ENCODE data around the gene B4GALT4. TPM values are rescaled to one million over a fixed set of nuclear protein-coding genes. Genes with fewer than 3 reads are reported as not detected.

Gene B4GALT4
- total and polyA plus RNA-seq, 2 donors (not counting 3 experiments of a cell fraction or from before 2014, with no cell fraction given) = 3.7 to 7.1 TPM

- no peaks in the 10 kb centered on the region for H3K9me3 ChIP-seq (replicated peaks; ENCODE audit: control insufficient read depth, insufficient read depth, low read length)
- intact Hi-C loops (cut with micrococcal nuclease) (no loop called here), dilution Hi-C loops (cut with MboI; ENCODE audit: extremely low pct_ligation_motif_present, low sequenced_read_pairs) (no loop called here)
- no TSS peak for BruUV-seq (replicated peaks)
- no peaks in the 10 kb centered on the region for H4K20me1 ChIP-seq (replicated peaks; ENCODE audit: control insufficient read depth, extremely low read depth, insufficient read depth, low read length)
- H2AFZ ChIP-seq (ENCODE audit: low read depth, low read length) = no peak overlapping the region
- CTCF ChIA-PET = no interaction called here
- no peak overlapping the region for H3K4me3 ChIP-seq (replicated peaks in 1 of 3; ENCODE audit: insufficient read depth in 1 of 3, low read depth in 1 of 3, low read length in 3 of 3)
- H3K4me2 ChIP-seq (ENCODE audit: insufficient read depth, low read length) = no peak overlapping the region
- H3K9me1 ChIP-seq (replicated peaks; ENCODE audit: control insufficient read depth, extremely low read depth, insufficient read depth, low read length) = no peaks in the 10 kb centered on the region
- H3K9ac ChIP-seq (replicated peaks; ENCODE audit: extremely low read depth, insufficient read depth, low read length) = no peak overlapping the region
- H3K27ac ChIP-seq (ENCODE audit: insufficient read depth, low read depth, low read length) = no peak overlapping the region
- no peaks in the 10 kb centered on the region for H3K79me2 ChIP-seq (ENCODE audit: control insufficient read depth, insufficient read depth, low read length)
- no peaks in the 10 kb centered on the region for H3K4me1 ChIP-seq (ENCODE audit: control insufficient read depth, extremely low read depth, insufficient read depth, low read length)
- FAIRE-seq = no peak
- TF ChIP-seq CTCF (IDR thresholded peaks at IDR 0.05; ENCODE audit: extremely low read depth in 1 of 2, insufficient read depth in 1 of 2, low read depth in 1 of 2, low read length in 2 of 2) (no peak), MYC (IDR thresholded peaks at IDR 0.05; ENCODE audit: low read depth, low read length) (no peak)
- no peaks in the 10 kb centered on the region for H3K36me3 ChIP-seq (ENCODE audit: control insufficient read depth in 2 of 2, extremely low read depth in 1 of 2, insufficient read depth in 2 of 2, low read length in 2 of 2)
- POLR2A ChIA-PET = no interaction called here
- DNase-seq (ENCODE audit: low read depth, low spot score) = no peak
- H3K27me3 ChIP-seq (ENCODE audit: control insufficient read depth in 2 of 2, insufficient read depth in 2 of 2, low read length in 2 of 2) = peaks cover 0 to 2% of the 10 kb centered on the region in 2 experiments
Measured at GRCh38 chr3:119259821-119260220, 19.1 kb upstream of the B4GALT4 start.

GRCh38 chr3:119258915-119259314 lies 18.2 kb upstream of the B4GALT4 start:
- BruUV-seq (replicated peaks) = no TSS peak
- Histone ChIP-seq H3K4me2 (ENCODE audit: insufficient read depth, low read length) (no peak overlapping the region), H3K9ac (replicated peaks; ENCODE audit: extremely low read depth, insufficient read depth, low read length) (no peak overlapping the region), H3K4me1 (ENCODE audit: control insufficient read depth, extremely low read depth, insufficient read depth, low read length) (no peaks in the 10 kb centered on the region), H3K9me3 (replicated peaks; ENCODE audit: control insufficient read depth, insufficient read depth, low read length) (no peaks in the 10 kb centered on the region), H3K36me3 (ENCODE audit: control insufficient read depth in 2 of 2, extremely low read depth in 1 of 2, insufficient read depth in 2 of 2, low read length in 2 of 2) (no peaks in the 10 kb centered on the region), H3K4me3 (replicated peaks in 1 of 3; ENCODE audit: insufficient read depth in 1 of 3, low read depth in 1 of 3, low read length in 3 of 3) (no peak overlapping the region), H3K27me3 (ENCODE audit: control insufficient read depth in 2 of 2, insufficient read depth in 2 of 2, low read length in 2 of 2) (peaks cover 2 to 3% of the 10 kb centered on the region in 2 experiments), H3K27ac (ENCODE audit: insufficient read depth, low read depth, low read length) (no peak overlapping the region), H2AFZ (ENCODE audit: low read depth, low read length) (peak overlapping the region; percentile 26), H3K9me1 (replicated peaks; ENCODE audit: control insufficient read depth, extremely low read depth, insufficient read depth, low read length) (no peaks in the 10 kb centered on the region), H3K79me2 (ENCODE audit: control insufficient read depth, insufficient read depth, low read length) (no peaks in the 10 kb centered on the region), H4K20me1 (replicated peaks; ENCODE audit: control insufficient read depth, extremely low read depth, insufficient read depth, low read length) (no peaks in the 10 kb centered on the region)
- ChIA-PET POLR2A (no interaction called here), CTCF (interaction anchor here (2.0 to 2.9 kb wide), 2 partner anchors 18 to 94 kb away, joined by 9 to 10 read pairs; partner anchors contain the start of gene B4GALT4)
- no peak for TF ChIP-seq MYC (IDR thresholded peaks at IDR 0.05; ENCODE audit: low read depth, low read length)
- TF ChIP-seq EZH2 (IDR thresholded peaks at IDR 0.05; ENCODE audit: borderline replicate concordance, low read depth, low read length, severe bottlenecking) = no peak
- TF ChIP-seq JUN (IDR thresholded peaks at IDR 0.05; ENCODE audit: borderline replicate concordance, insufficient read depth, insufficient read length, low read depth) = no peak
- TF ChIP-seq POLR2A (IDR thresholded peaks at IDR 0.05; ENCODE audit: low read depth, low read length) = no peak
- no peak for TF ChIP-seq GATA2 (IDR thresholded peaks at IDR 0.05; ENCODE audit: insufficient read depth, insufficient read length, low read depth, low read length)
- no peak for TF ChIP-seq FOS (IDR thresholded peaks at IDR 0.05; ENCODE audit: borderline replicate concordance, insufficient read depth, low read length)
- TF ChIP-seq CTCF (IDR thresholded peaks at IDR 0.05; ENCODE audit: extremely low read depth in 1 of 2, insufficient read depth in 1 of 2, low read depth in 1 of 2, low read length in 2 of 2) = no peak
- no peak for TF ChIP-seq POLR2AphosphoS5 (IDR thresholded peaks at IDR 0.05; ENCODE audit: insufficient read depth, low read depth, low read length)
- no peak for TF ChIP-seq MAX (IDR thresholded peaks at IDR 0.05; ENCODE audit: insufficient read depth, insufficient read length)
- FAIRE-seq (no peak), DNase-seq (ENCODE audit: low read depth, low spot score) (no peak)
- dilution Hi-C loops (cut with MboI; ENCODE audit: extremely low pct_ligation_motif_present, low sequenced_read_pairs) (no loop called here), intact Hi-C loops (cut with micrococcal nuclease) (no loop called here)
